Mesenchymal stem cell (in vitro differentiated cells and primary cell): ENCODE measurements around the gene OR4K17. TPM values are rescaled to one million over a fixed set of nuclear protein-coding genes. Genes with fewer than 3 reads are reported as not detected.
"Not testable (repeated sequence)": the region's sequence is repeated elsewhere in the genome, so short reads cannot be mapped to it uniquely, and the experiment has no call there.

Source experiments
- DNase-seq: peaks from one replicate; pipeline ENCODE4 v3.0.0-alpha.2; 2013
- H2AFZ ChIP-seq: one replicate; pipeline ENCODE4 v1.6.1; 2013; ENCODE audit warnings: low read depth, mild to moderate bottlenecking, control low read depth, inconsistent platforms, low read length, moderate library complexity
- H2AK5ac ChIP-seq: 2 replicates; pipeline ENCODE4 v1.6.1; 2013; ENCODE audit warnings: low read length, moderate library complexity, mild to moderate bottlenecking, inconsistent platforms; ENCODE audit not compliant: severe bottlenecking
- H2BK120ac ChIP-seq: one replicate; pipeline ENCODE4 v1.6.1; 2013; ENCODE audit warnings: low read depth, mild to moderate bottlenecking, inconsistent platforms, low read length, moderate library complexity
- H2BK12ac ChIP-seq, 2 experiments: one replicate each; pipeline ENCODE4 v1.6.1; 2013; ENCODE audit warnings: inconsistent platforms in 2 of 2, low read length in 2 of 2, mild to moderate bottlenecking in 2 of 2, moderate library complexity in 2 of 2, control low read depth in 1 of 2
- H2BK15ac ChIP-seq: one replicate; pipeline ENCODE4 v1.6.1; 2013; ENCODE audit warnings: mild to moderate bottlenecking, low read depth, inconsistent platforms; ENCODE audit not compliant: poor library complexity, severe bottlenecking
- H2BK5ac ChIP-seq: 2 replicates; pipeline ENCODE4 v1.6.1; 2013; ENCODE audit warnings: low read depth, mild to moderate bottlenecking, low read length, control low read depth, inconsistent platforms; ENCODE audit not compliant: poor library complexity, severe bottlenecking
- H3K14ac ChIP-seq, 2 experiments: one replicate each; pipeline ENCODE4 v1.6.1; 2013; ENCODE audit warnings: inconsistent platforms in 2 of 2, low read length in 2 of 2, control low read depth in 1 of 2, mild to moderate bottlenecking in 1 of 2, moderate library complexity in 1 of 2
- H3K18ac ChIP-seq, 2 experiments: one replicate each; pipeline ENCODE4 v1.6.1; 2013; ENCODE audit warnings: inconsistent platforms in 2 of 2, low read length in 2 of 2, control low read depth in 1 of 2, low read depth in 1 of 2, mild to moderate bottlenecking in 1 of 2
- H3K23ac ChIP-seq, 2 experiments: one replicate each; pipeline ENCODE4 v1.6.1; 2013; ENCODE audit warnings: inconsistent platforms in 2 of 2, low read length in 2 of 2, mild to moderate bottlenecking in 2 of 2, moderate library complexity in 2 of 2, control low read depth in 1 of 2
- H3K27ac ChIP-seq: 2 replicates; pipeline ENCODE4 v1.5.1; 2013; ENCODE audit warnings: mild to moderate bottlenecking, moderate library complexity, low read length, control low read depth, inconsistent platforms; ENCODE audit not compliant: poor library complexity, severe bottlenecking
- H3K27me3 ChIP-seq, 2 experiments: 2 replicates each; pipeline versions ENCODE4 v1.6.1 to v1.7.0; 2013; ENCODE audit warnings: low read length in 2 of 2, mild to moderate bottlenecking in 2 of 2, moderate library complexity in 2 of 2, control low read depth in 1 of 2, inconsistent platforms in 1 of 2; ENCODE audit not compliant: control insufficient read depth in 1 of 2, insufficient read depth in 1 of 2
- H3K36me3 ChIP-seq, 2 experiments: 2 replicates each; pipeline versions ENCODE4 v1.6.1 to v1.7.0; 2013; ENCODE audit warnings: low read length in 2 of 2, control low read depth in 1 of 2, inconsistent platforms in 1 of 2, low read depth in 1 of 2, mild to moderate bottlenecking in 1 of 2; ENCODE audit not compliant: insufficient read depth in 2 of 2, control insufficient read depth in 1 of 2
- H3K4ac ChIP-seq, 2 experiments: one replicate each; pipeline ENCODE4 v1.6.1; 2013; ENCODE audit warnings: inconsistent platforms in 2 of 2, low read length in 2 of 2, mild to moderate bottlenecking in 2 of 2, moderate library complexity in 2 of 2, control low read depth in 1 of 2, low read depth in 1 of 2
- H3K4me1 ChIP-seq: 2 replicates; pipeline ENCODE4 v1.6.1; 2013; ENCODE audit warnings: low read depth, low read length, control low read depth; ENCODE audit not compliant: control insufficient read depth, insufficient read depth
- H3K4me2 ChIP-seq: 2 replicates; pipeline ENCODE4 v1.6.1; 2013; ENCODE audit warnings: low read length, mild to moderate bottlenecking, inconsistent platforms; ENCODE audit not compliant: poor library complexity, severe bottlenecking
- H3K4me3 ChIP-seq, 2 experiments: 2 replicates each; pipeline versions ENCODE4 v1.5.1 to v1.7.0; 2013; ENCODE audit warnings: low read length in 2 of 2, mild to moderate bottlenecking in 2 of 2, control low read depth in 1 of 2, low read depth in 1 of 2; ENCODE audit not compliant: insufficient read depth in 1 of 2
- H3K79me1 ChIP-seq: replicated peaks from 2 replicates; pipeline ENCODE4 v1.6.1; 2013; ENCODE audit warnings: mild to moderate bottlenecking, control low read depth, low read length, inconsistent platforms; ENCODE audit not compliant: poor library complexity, severe bottlenecking
- H3K9ac ChIP-seq: 2 replicates; pipeline ENCODE4 v1.7.0; 2013; ENCODE audit warnings: mild to moderate bottlenecking, low read length, moderate library complexity
- H3K9me3 ChIP-seq: 2 replicates; pipeline ENCODE4 v1.7.0; 2013; ENCODE audit warnings: mild to moderate bottlenecking, low read length; ENCODE audit not compliant: control insufficient read depth
- H4K8ac ChIP-seq: one replicate; pipeline ENCODE4 v1.6.1; 2013; ENCODE audit warnings: inconsistent platforms, mild to moderate bottlenecking, low read length, moderate library complexity
- H4K91ac ChIP-seq: one replicate; pipeline ENCODE4 v1.6.1; 2013; ENCODE audit warnings: mild to moderate bottlenecking, low read length, inconsistent platforms
- WGBS: methylation state at CpG from one replicate; pipeline ENCODE4 v1.1.7; 2013; ENCODE audit warnings: mixed read lengths; 5-methylcytosine and 5-hydroxymethylcytosine counted together
- polyA plus RNA-seq, 2 experiments: library from polyadenylated mRNA; stranded (reverse); fragments of 200-250 nt; gene quantifications; one replicate each; pipeline ENCODE4 v1.2.3, GENCODE V29; 2013

The OR4K17 gene
- polyA plus RNA-seq (2013, experiment 1 of 2): not detected
- not detected for polyA plus RNA-seq (2013, experiment 2 of 2)

- H3K23ac ChIP-seq: no peak within 1 kb of the TSS
- H2BK120ac ChIP-seq: no peak within 1 kb of the TSS
Measured at GRCh38 chr14:20110438-20110837, at the start of gene OR4K17. TSS of gene OR4K17 (plus strand) at chr14:20110739. CDS start at chr14:20117500, 6,761 bp downstream.

GRCh38 chr14:20092050-20092449 lies 18.5 kb upstream of the OR4K17 start:
- no peak overlapping the region for H3K9ac ChIP-seq
- H3K4me3 ChIP-seq: no peak overlapping the region
- H3K4me2 ChIP-seq: no peak overlapping the region
- H3K27me3 ChIP-seq: no peaks in the 10 kb centered on the region
- no peak overlapping the region for H3K27ac ChIP-seq
- no peak overlapping the region for H2BK12ac ChIP-seq
- whole genome bisulfite sequencing: 68% methylated on average over 3 of the region's 4 CpGs
- H3K4ac ChIP-seq: no peak overlapping the region
- H3K79me1 ChIP-seq: no peaks in the 10 kb centered on the region
- no peak overlapping the region for H2AFZ ChIP-seq
- H3K4me1 ChIP-seq: no peaks in the 10 kb centered on the region
- no peak overlapping the region for H4K8ac ChIP-seq
- H4K91ac ChIP-seq: no peak overlapping the region
- no peak overlapping the region for H2AK5ac ChIP-seq
- no peak for DNase-seq
- H2BK5ac ChIP-seq: no peak overlapping the region
- H3K14ac ChIP-seq: no peak overlapping the region
- no peak overlapping the region for H2BK120ac ChIP-seq
- no peak overlapping the region for H3K23ac ChIP-seq
- no peak overlapping the region for H3K18ac ChIP-seq
- no peak overlapping the region for H2BK15ac ChIP-seq
- H3K36me3 ChIP-seq: no peaks in the 10 kb centered on the region
- no peaks in the 10 kb centered on the region for H3K9me3 ChIP-seq

More at GRCh38 chr14:20110438-20110837, at the start of gene OR4K17:
- no peak within 1 kb of the TSS for H2AFZ ChIP-seq
- no peaks in the 10 kb centered on the region for H3K79me1 ChIP-seq
- H3K27me3 ChIP-seq: no peaks in the 10 kb centered on the region
- H3K4me3 ChIP-seq: no peak within 1 kb of the TSS
- H3K18ac ChIP-seq: no peak within 1 kb of the TSS
- no peak within 1 kb of the TSS for H2BK5ac ChIP-seq
- WGBS: 39% methylated on average over 2 of the region's 3 CpGs
- no peak within 1 kb of the TSS for H3K27ac ChIP-seq
- H3K9me3 ChIP-seq: no peaks in the 10 kb centered on the region
- no peak within 1 kb of the TSS for H4K8ac ChIP-seq
- H3K4ac ChIP-seq: no peak within 1 kb of the TSS
- no peaks in the 10 kb centered on the region for H3K4me1 ChIP-seq
- no peak within 1 kb of the TSS for H2AK5ac ChIP-seq
- no peak within 1 kb of the TSS for H2BK15ac ChIP-seq
- H4K91ac ChIP-seq: no peak within 1 kb of the TSS
- no peak for DNase-seq
- no peak within 1 kb of the TSS for H2BK12ac ChIP-seq
- no peak within 1 kb of the TSS for H3K9ac ChIP-seq
- H3K36me3 ChIP-seq: no peaks in the 10 kb centered on the region
- no peak within 1 kb of the TSS for H3K14ac ChIP-seq
- H3K4me2 ChIP-seq: no peak within 1 kb of the TSS

GRCh38 chr14:20093442-20093841 lies 17.1 kb upstream of the OR4K17 start:
- H3K4me1 ChIP-seq: no peaks in the 10 kb centered on the region
- no peak overlapping the region for H3K14ac ChIP-seq
- H3K27me3 ChIP-seq: no peaks in the 10 kb centered on the region
- no peak overlapping the region for H2BK120ac ChIP-seq
- WGBS: 15% methylated on average over 4 of the region's 4 CpGs
- H3K9ac ChIP-seq: no peak overlapping the region
- H3K79me1 ChIP-seq: no peaks in the 10 kb centered on the region
- no peaks in the 10 kb centered on the region for H3K9me3 ChIP-seq
- no peak overlapping the region for H3K4me2 ChIP-seq
- no peak overlapping the region for H2AFZ ChIP-seq
- no peak overlapping the region for H3K4me3 ChIP-seq
- H2BK12ac ChIP-seq: no peak overlapping the region
- no peak overlapping the region for H2AK5ac ChIP-seq
- H3K36me3 ChIP-seq: no peaks in the 10 kb centered on the region
- H3K27ac ChIP-seq: no peak overlapping the region
- no peak overlapping the region for H3K23ac ChIP-seq
- H3K4ac ChIP-seq: no peak overlapping the region
- H2BK5ac ChIP-seq: no peak overlapping the region
- H4K91ac ChIP-seq: no peak overlapping the region
- DNase-seq: no peak
- no peak overlapping the region for H3K18ac ChIP-seq
- H4K8ac ChIP-seq: no peak overlapping the region
- H2BK15ac ChIP-seq: no peak overlapping the region

- not testable (repeated sequence) for DNase-seq, H2BK5ac ChIP-seq, H2AK5ac ChIP-seq, H3K79me1 ChIP-seq, H2BK12ac ChIP-seq, H3K27me3 ChIP-seq, H3K4me1 ChIP-seq, H3K4me2 ChIP-seq, H2AFZ ChIP-seq, H4K91ac ChIP-seq, H2BK120ac ChIP-seq, H3K14ac ChIP-seq, H3K36me3 ChIP-seq, H3K9me3 ChIP-seq, H3K9ac ChIP-seq, H4K8ac ChIP-seq, H3K18ac ChIP-seq, H3K4me3 ChIP-seq, H3K4ac ChIP-seq, H2BK15ac ChIP-seq, H3K23ac ChIP-seq, H3K27ac ChIP-seq
- 89% methylated on average over 19 of the region's 32 CpGs for WGBS
Measured at GRCh38 chr14:20098926-20099770, 11.4 kb upstream of the OR4K17 start.
